Measurements from ENCODE around the gene ZNF525. TPM values are rescaled to one million over a fixed set of nuclear protein-coding genes. Genes with fewer than 3 reads are reported as not detected.
"Not testable (repeated sequence)": the region's sequence is repeated elsewhere in the genome, so short reads cannot be mapped to it uniquely, and the experiment has no call there.

ZNF525 gene
- total RNA-seq, 1 experiment from 2014 or later: 9.5 TPM

DNA sequence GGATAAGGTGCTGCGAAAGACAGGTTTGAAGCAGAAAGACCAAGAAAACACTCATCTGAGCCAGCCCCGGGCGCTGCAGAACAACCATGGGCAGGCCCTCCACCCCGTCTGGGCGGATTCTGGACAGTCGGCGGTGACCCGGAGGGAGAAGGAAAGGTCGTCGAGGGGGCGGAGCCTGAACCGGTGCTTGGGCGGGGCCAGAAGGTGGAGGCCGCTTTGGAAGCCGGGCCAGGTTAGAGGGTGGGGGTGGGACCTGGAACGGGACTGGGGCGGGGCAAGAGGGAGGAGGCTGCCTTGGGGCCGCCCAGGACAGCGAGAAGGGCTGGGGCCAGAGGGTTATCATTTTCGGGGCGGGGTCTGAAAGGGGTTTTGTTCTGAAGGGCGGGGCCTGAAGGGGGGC is 24.5 kb downstream of the ZNF525 start:
- in situ Hi-C loops (cut with HindIII; ENCODE audit: low pct_unique_long_range_greater_than_20kb, low sequenced_read_pairs): no loop called here
- DNase-seq (ENCODE audit: low read depth, low spot score): no peak

DNA sequence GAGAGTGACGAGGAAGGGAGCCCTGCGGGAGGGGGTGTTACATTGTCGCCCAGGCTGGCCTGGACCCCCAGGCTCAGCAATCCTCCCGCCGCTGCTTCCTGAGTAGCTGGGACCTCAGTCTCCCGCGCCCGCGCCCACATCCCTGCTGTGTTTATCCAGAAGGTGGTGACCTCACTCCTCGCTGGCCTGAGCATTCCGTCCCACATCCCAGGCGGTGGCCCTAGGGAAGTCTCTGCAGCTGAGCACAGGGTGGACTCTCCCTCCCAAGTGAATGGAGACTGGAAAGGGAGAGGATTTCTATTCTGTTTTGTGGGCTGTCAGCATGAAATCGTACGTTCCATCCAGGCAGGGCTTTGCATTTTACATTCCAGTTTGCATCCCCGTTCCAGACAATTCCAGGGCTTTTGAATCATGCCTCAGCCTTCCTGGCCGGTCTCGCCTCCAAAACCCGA is 29.0 kb downstream of the ZNF525 start:
- no peak for DNase-seq (ENCODE audit: low read depth, low spot score)
- in situ Hi-C loops (cut with HindIII; ENCODE audit: low pct_unique_long_range_greater_than_20kb, low sequenced_read_pairs): no loop called here

DNA sequence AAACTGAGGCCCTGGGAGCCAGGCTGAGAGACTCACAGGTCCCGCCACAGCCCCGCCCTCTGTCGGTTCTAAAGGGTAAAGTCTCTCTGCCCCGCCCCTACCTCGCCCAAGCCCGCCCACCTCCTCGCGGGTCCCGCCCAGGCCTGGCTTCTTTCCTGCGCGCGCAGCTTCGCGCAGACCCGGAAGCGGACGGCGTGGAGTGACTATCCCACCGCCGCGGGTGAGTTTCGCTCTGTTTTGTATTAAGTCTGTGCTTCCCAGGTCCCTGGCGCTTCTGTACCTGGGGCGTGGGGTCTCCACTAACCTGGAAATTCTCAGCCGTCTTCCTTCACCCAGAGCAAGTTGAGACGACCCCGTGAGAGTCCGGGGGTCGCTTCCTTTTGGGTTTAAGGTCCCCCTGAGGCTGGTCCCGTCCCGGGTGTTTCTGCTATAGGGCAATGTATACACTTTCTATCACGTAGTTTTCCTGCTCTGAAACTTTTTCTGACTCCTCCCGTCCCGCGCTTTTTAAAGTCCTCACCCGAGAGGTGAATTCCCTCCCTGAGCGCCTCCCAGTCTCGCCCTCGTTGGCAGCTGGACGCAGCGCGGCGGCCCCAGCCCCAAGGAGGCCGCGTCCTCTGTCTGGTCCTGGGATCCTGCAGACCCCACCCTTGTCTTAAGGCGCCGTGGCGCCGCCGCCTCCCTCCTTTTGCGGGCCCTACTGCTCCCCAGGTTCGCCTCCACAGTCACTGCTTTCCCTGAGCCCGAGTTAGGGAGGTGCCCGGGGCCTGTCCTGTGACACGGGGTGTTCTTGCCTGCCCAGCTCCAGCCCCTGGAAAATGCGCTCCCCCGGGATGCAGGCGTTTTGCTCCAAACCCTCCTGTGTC is 29.7 kb downstream of the ZNF525 start, which contains the start of gene ZNF765:
TSS of gene ZNF765 (plus strand) at position 176 of the 866 bp plus-strand sequence. CDS start 2,867 bp downstream, outside the sequence.
- peak; percentile 85 for DNase-seq (ENCODE audit: low read depth, low spot score)
- in situ Hi-C loops (cut with HindIII; ENCODE audit: low pct_unique_long_range_greater_than_20kb, low sequenced_read_pairs): no loop called here

DNA sequence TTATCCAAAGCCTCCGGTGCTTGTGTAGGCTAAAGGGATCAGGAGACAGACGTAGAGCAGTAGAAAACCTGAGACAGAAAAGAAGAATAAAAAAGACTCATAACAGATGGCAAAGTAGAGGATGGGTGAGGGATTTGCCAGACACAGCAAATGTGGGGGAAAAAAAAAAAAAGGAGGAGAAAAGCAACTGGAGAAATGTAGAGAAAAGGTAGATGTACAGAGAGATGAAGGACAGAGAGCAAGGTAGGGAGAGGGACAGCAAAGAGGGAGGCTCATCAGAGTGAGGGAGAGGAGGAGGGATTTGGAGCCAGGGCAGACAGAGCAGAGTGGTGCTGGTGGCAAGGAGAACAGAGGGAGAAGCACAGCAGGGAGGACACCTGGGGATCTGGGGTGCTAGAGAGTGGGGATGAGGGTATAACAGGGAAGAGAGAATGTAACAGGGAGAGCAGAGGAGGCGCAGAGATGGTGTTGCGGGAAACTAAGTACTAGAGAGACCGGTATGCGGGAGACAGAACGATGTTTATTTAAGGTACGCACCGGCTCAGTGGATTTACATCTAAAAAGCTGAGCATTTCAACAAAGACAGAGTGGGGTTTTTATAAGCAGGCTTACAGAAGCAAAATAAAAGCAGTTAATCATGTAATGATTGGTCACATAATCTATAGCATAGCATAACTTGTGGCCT is 30.5 kb downstream of the ZNF525 start:
- in situ Hi-C loops (cut with HindIII; ENCODE audit: low pct_unique_long_range_greater_than_20kb, low sequenced_read_pairs); DNase-seq (ENCODE audit: low read depth, low spot score): not testable (repeated sequence)

DNA sequence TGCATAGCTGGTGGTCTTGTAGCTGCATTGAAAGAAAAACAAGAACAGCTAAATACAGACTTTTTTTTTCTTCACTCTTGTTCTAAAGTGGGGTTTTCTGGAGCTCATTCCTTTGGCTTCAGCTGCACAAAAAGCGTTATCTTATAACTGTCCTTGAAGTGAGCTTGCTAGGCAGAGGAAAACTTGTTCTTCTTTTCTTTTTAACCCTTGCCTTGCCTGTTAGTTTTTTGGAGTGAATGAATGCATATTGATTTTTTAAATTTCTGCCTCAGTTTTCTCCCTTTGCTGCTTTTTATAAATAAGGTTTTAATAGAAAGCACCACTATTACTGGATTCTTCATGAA is 31.0 kb downstream of the ZNF525 start:
- no peak for DNase-seq (ENCODE audit: low read depth, low spot score)
- in situ Hi-C loops (cut with HindIII; ENCODE audit: low pct_unique_long_range_greater_than_20kb, low sequenced_read_pairs): no loop called here

DNA sequence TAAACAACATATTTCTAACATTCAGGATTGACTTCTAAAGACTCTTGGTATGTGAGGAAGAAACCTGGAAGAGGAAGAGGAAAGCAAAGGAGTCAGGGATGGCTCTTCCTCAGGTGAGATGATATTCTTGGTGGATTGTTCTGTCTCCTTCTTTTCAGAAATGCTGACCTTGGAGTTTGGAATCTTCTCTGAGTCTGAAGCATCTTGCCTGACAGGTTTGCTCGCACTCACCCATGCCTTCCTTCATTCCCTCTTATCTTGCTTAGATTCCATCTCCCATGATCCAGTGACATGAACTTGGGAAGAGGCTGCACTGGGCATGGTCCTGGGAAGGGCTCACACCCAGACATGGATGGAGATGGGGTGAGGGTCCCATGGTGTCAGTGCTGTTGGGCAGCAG is 32.4 kb downstream of the ZNF525 start:
- in situ Hi-C loops (cut with HindIII; ENCODE audit: low pct_unique_long_range_greater_than_20kb, low sequenced_read_pairs); DNase-seq (ENCODE audit: low read depth, low spot score): not testable (repeated sequence)

DNA sequence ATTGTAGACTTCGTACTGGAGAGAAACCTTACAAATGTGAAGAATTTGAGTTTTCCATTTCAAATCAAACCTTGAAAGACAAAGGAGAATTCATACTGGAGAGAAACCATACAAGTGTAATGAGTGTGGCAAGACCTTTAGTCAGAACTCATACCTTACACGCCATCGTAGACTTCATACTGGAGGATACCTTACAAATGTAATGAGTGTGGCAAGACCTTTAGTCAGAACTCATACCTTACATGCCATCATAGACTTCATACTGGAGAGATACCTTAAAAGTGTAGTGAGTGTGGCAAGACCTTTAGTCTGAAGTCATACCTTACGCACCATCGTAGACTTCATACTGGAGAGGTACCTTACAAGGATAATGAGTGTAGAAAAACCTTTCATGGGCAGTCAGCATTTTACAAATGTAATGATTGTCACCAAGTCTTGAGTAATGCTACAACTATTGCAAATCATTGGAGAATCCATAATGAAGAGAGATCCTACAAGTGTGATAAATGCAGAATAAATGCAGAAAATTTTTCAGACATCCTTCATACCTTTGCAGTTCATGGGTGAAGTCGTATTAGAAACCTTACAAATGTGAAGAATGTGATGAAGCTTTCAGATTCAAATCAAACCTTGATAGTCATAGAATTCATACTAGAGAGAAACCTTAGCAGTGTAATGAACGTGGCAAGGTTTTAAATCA is 44.1 kb downstream of the ZNF525 start:
- in situ Hi-C loops (cut with HindIII; ENCODE audit: low pct_unique_long_range_greater_than_20kb, low sequenced_read_pairs): no loop called here

DNA sequence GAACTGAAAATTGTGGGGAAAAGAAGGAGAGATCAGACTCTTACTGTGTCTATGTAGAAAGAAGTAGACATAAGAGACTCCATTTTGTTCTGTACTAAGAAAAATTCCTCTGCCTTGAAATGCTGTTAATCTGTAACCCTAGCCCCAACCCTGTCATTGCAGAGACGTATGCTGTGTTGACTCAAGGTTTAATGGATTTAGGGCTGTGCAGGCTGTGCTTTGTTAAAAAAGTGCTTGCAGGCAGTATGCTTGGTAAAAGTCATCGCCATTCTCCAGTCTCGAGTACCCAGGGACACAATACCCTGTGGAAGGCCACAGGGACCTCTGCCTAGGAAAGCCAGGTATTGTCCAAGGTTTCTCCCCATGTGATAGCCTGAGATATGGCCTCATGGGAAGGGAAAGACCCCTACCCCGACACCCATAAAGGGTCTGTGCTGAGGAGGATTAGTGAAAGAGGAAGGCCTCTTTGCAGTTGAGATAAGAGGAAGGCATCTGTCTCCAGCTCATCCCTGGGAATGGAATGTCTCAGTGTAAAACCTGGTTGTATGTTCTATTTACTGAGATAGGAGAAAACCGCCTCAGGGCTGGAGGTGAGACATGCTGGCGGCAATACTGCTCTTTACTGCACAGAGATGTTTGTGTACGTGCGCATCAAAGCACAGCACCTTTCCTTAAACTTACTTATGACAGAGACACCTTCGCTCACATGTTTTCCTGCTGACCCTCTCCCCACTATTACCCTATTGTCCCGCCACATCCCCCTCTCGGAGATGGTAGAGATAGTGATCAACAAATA is 55.2 kb downstream of the ZNF525 start:
- in situ Hi-C loops (cut with HindIII; ENCODE audit: low pct_unique_long_range_greater_than_20kb, low sequenced_read_pairs); DNase-seq (ENCODE audit: low read depth, low spot score): not testable (repeated sequence)

More for the DNA sequence above, 44.1 kb downstream of the ZNF525 start:
- no peak for DNase-seq (ENCODE audit: low read depth, low spot score)

DNA sequence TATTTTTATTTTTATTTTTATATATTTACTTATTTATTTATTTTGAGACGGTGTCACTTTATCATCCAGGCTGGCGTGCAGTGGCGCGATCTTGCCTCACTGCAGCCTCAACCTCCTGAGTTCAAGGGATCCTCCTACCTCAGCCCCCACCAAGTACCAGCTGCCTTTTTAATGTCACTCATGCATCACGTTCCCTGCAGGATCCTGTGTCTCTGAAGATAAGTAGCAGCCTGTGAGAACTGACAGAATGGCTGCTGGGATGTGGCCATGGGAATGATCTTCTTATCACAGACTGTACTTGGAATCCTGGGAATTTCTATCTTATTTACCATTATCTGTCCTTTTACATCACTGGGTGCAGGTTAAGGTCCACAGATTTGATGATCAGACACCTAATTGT is 57.0 kb downstream of the ZNF525 start:
- DNase-seq (ENCODE audit: low read depth, low spot score): no peak
- in situ Hi-C loops (cut with HindIII; ENCODE audit: low pct_unique_long_range_greater_than_20kb, low sequenced_read_pairs): no loop called here

DNA sequence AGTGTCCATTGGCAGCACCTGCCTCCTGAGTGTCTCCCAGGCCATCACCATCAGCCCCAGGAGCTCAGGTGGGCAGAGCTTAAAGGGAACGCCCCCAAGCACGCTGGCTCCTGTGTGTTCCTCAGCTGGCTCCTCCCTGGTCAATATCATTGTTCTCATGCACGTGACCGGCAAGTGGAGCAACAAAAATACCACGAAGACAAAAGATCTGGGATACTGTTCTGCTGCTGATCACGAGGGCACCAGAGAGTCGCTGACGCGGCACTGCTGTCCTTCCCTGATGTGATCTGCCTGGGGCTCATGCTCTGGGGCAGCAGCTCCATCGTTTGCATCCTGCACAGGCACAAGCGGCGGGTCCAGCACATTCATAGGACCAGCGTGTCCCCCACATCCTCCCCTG is 57.6 kb downstream of the ZNF525 start:
- DNase-seq (ENCODE audit: low read depth, low spot score); in situ Hi-C loops (cut with HindIII; ENCODE audit: low pct_unique_long_range_greater_than_20kb, low sequenced_read_pairs): not testable (repeated sequence)

DNA sequence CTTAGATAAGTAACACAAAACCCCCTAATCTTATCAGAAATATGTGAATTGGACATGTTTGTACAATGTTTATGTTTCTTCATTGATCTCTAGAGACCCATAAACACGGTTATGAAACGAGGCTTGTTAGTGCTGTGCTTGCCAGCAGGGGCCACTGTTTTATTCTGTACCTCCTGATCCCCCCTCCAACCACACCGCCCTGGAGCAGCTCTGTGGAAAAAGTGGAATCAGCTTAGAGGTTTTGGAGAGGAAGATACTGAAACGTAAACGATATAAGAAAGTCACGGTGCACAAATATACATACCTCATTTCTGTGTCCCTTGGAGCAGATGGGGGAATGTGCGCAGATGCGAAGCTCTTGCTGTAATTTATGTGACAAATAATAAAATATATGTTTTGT is 58.2 kb downstream of the ZNF525 start:
- in situ Hi-C loops (cut with HindIII; ENCODE audit: low pct_unique_long_range_greater_than_20kb, low sequenced_read_pairs); DNase-seq (ENCODE audit: low read depth, low spot score): not testable (repeated sequence)

DNA sequence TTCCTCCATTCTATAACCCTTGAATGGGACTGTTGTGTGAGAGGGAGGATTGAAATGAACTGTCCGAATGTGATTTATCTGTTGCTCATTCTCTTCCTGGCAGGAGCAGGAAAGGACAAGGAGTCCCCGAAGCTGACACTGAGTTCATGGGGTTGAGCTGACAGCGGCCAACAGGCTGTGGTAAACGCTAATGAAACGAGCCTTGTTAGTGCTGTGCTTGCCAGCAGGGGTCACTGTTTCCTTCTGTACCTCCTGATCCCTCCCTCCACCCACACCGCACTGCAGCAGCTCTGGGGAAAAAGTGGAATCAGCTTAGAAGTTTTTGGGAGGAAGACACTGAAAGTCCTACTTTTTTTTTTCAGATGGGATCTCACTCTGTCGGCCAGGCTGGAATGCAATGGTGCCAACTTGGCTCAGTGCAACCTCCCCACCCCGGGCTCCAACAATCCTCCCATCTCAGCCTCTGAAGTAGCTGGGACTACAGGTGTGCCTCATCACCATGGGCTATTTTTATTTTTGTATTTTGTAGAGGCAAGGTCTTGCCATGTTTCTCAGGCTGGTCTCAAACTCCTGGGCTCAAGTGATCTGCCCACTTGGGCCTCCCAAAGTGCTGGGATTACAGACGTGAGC is 59.6 kb downstream of the ZNF525 start:
- in situ Hi-C loops (cut with HindIII; ENCODE audit: low pct_unique_long_range_greater_than_20kb, low sequenced_read_pairs): no loop called here
- peak; percentile 71 for DNase-seq (ENCODE audit: low read depth, low spot score)

DNA sequence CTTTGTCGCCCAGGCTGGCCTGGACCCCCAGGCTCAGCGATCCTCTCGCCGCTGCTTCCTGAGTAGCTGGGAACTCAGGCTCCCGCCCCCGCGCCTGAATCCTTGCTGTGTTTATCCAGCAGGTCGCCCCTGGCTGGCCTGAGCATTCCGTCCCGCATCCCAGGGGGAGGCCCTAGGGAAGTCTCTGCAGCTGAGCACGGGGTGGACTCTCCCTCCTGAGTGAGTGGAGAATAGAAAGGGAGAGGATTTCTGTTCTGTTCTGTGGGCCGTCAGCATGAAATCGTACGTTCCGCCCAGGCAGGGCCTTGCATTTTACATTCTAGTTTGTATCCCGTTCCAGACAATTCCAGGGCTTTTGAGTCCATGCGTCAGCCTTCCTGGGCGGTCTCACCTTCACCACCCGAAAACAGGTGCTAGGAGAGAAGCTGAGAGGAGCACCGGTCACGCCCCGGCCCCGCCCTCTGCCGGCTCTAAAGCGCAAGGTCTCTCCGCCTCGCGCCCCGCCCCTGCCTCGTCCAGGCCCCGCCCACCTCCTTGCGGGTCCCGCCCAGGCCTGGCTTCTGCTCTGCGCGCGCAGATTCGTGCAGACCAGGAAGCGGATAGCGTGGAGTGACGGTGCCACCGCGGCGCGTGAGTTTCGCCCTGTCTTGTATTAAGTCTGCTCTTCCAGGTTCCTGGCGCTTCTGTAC is 66.0 kb downstream of the ZNF525 start, which contains the start of gene ZNF761:
TSS of gene ZNF761 (plus strand) at position 586 of the 689 bp plus-strand sequence. CDS start 15,285 bp downstream, outside the sequence.
- in situ Hi-C loops (cut with HindIII; ENCODE audit: low pct_unique_long_range_greater_than_20kb, low sequenced_read_pairs): no loop called here

DNA sequence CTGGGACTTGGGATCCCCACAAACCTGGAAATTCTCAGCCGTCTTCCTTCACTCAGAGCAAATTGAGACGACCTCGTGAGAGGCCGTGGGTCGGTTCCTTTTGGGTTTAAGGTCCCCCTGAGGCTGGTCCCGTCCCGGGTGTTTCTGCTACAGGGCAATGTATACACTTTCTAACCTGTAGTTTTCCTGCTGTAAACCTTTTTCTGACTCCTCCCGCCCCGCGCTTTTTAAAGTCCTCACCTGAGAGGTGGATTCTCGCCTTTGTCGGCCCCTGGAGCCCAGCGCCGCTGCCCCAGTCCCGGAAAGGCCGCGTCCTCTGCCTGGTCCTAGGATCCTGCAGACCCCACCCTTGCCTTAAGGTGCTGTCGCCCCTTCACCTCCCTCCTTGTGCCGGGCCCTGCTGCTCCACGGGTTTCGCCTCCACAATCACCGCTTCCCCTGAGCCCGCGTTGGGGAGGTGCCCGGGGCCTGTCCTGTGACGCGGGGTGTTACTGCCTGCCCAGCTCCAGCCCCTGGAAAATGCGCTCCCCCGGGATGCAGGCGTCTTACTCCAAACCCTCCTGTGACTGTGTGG is 66.7 kb downstream of the ZNF525 start:
- in situ Hi-C loops (cut with HindIII; ENCODE audit: low pct_unique_long_range_greater_than_20kb, low sequenced_read_pairs): no loop called here
- DNase-seq (ENCODE audit: low read depth, low spot score): no peak

More for the DNA sequence above, 66.0 kb downstream of the ZNF525 start, which contains the start of gene ZNF761:
- peak; percentile 85 for DNase-seq (ENCODE audit: low read depth, low spot score)

Data from SK-MEL-5 (cell line).